Stomach smooth muscle (tissue), 2 donors: ENCODE results near the gene HDAC4.

ENCODE experiments used
- H3K27ac ChIP-seq: one replicate; pipeline ENCODE4 v1.7.0; 2013; ENCODE audit warnings: mild to moderate bottlenecking, low read length, inconsistent platforms
- H3K27me3 ChIP-seq, 2 donors: one replicate each; pipeline ENCODE4 v1.7.0; 2013; ENCODE audit warnings: low read length in 2 of 2; ENCODE audit not compliant: insufficient read depth in 2 of 2, control insufficient read depth in 1 of 2
- H3K36me3 ChIP-seq, 2 donors: one replicate each; pipeline ENCODE4 v1.7.0; 2013; ENCODE audit warnings: low read length in 2 of 2; ENCODE audit not compliant: control insufficient read depth in 2 of 2, insufficient read depth in 2 of 2
- H3K4me1 ChIP-seq: one replicate; pipeline ENCODE4 v1.7.0; 2013; ENCODE audit warnings: low read length; ENCODE audit not compliant: control insufficient read depth, insufficient read depth
- H3K4me3 ChIP-seq, 2 donors: one replicate each; pipeline ENCODE4 v1.7.0; 2013; ENCODE audit warnings: low read length in 2 of 2
- H3K9ac ChIP-seq, 2 donors: one replicate each; pipeline ENCODE4 v1.7.0; 2013; ENCODE audit warnings: low read length in 2 of 2, mild to moderate bottlenecking in 1 of 2
- H3K9me3 ChIP-seq, 2 donors: one replicate each; pipeline ENCODE4 v1.7.0; 2013; ENCODE audit warnings: low read length in 2 of 2; ENCODE audit not compliant: control insufficient read depth in 2 of 2
- donor health status: healthy.
- donor health status: Pancreatic carcinoma.

Gene HDAC4

GRCh38 chr2:239024226-239024625, 376.6 kb downstream of the HDAC4 start:
- Histone ChIP-seq H3K36me3 (no peaks in the 10 kb centered on the region), H3K27ac (no peak overlapping the region), H3K4me3 (no peak overlapping the region), H3K9me3 (no peaks in the 10 kb centered on the region), H3K4me1 (no peaks in the 10 kb centered on the region), H3K27me3 (peaks cover 2 to 4% of the 10 kb centered on the region in 2 donors), H3K9ac (no peak overlapping the region)

- Histone ChIP-seq H3K27me3 (peaks cover 7 to 8% of the 10 kb centered on the region in 2 donors), H3K9ac (no peak overlapping the region), H3K36me3 (no peaks in the 10 kb centered on the region), H3K4me1 (no peaks in the 10 kb centered on the region), H3K27ac (no peak overlapping the region), H3K4me3 (no peak overlapping the region), H3K9me3 (no peaks in the 10 kb centered on the region)
Observed at GRCh38 chr2:239022437-239023260, 378.2 kb downstream of the HDAC4 start.

DNA sequence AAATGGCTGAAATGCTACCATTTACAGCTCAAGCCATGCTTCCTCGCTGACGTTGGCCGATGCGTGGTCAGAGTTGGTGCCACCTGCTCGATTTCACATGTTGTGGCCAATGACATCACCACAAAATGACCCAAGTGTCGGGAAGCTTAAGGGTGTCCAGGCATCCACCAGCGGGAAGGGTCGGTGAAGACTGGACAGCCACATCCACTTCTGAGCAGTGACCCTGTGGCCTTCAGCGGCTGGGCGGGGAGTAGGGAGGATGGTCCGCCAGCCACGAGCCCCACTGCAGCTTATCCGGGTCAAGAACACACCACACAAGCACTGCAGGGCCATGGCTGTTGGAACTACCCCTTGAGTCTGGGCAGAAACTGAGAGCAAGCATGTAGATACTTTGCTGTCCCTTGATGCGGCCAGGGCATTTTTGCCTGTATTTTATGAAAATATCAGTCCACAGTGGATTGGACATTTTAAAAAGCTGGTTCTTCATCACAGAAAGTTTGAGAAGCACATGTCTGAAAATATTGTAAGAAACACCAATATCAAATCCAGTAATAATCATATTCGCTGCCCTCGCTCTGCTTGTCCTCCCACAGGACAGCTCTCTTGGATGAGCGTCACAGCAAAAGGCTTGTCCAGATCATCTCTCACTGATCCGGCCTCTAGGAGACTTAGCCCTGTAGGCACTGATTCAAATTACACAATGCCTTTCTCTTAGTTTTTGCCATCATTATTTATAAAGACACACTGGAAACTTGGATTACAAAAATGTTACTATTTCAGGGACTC, 379.0 kb downstream of the HDAC4 start:
- no peaks in the 10 kb centered on the region for H3K36me3 ChIP-seq
- no peak overlapping the region for H3K4me3 ChIP-seq
- H3K9ac ChIP-seq, result no peak overlapping the region
- H3K27me3 ChIP-seq, result peaks cover 7 to 8% of the 10 kb centered on the region in 2 donors
- no peaks in the 10 kb centered on the region for H3K9me3 ChIP-seq
- H3K27ac ChIP-seq, result no peak overlapping the region
- H3K4me1 ChIP-seq, result no peaks in the 10 kb centered on the region

DNA sequence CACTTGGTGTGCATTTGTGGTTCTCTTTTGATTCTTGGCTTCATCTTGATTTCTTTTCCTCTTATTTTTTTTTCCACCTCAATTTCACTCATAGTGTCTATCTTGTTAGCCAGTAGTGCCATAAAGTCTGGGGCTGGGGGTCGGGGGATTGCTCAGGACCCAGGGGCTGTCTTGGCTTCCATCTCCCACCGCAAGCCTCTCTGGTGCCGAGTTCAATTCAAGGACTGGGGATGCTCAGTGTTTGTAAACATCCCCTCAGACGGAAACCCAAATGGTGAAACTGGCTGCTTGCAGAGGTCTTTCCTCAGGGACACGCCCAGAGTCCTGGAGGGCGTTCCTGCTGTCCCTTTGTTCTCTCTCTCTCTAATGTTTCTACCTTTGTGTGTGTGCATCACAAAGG, 379.6 kb downstream of the HDAC4 start:
- Histone ChIP-seq H3K27ac (no peak overlapping the region), H3K27me3 (peaks cover 6 to 8% of the 10 kb centered on the region in 2 donors), H3K4me3 (no peak overlapping the region), H3K36me3 (no peaks in the 10 kb centered on the region), H3K9ac (no peak overlapping the region), H3K4me1 (no peaks in the 10 kb centered on the region), H3K9me3 (no peaks in the 10 kb centered on the region)

GRCh38 chr2:239020541-239021041, 380.2 kb downstream of the HDAC4 start:
- H3K9ac ChIP-seq, result no peak overlapping the region
- H3K36me3 ChIP-seq, result no peaks in the 10 kb centered on the region
- H3K27me3 ChIP-seq, result peaks cover 6 to 10% of the 10 kb centered on the region in 2 donors
- no peaks in the 10 kb centered on the region for H3K9me3 ChIP-seq
- peaks cover under 1% of the 10 kb centered on the region for H3K4me1 ChIP-seq
- no peak overlapping the region for H3K4me3 ChIP-seq
- H3K27ac ChIP-seq, result no peak overlapping the region

- Histone ChIP-seq H3K27ac (no peak overlapping the region), H3K36me3 (no peaks in the 10 kb centered on the region), H3K4me1 (peaks cover 4% of the 10 kb centered on the region), H3K9me3 (no peaks in the 10 kb centered on the region), H3K4me3 (no peak overlapping the region), H3K27me3 (peaks cover 6 to 12% of the 10 kb centered on the region in 2 donors), H3K9ac (no peak overlapping the region)
Observed at GRCh38 chr2:239019183-239019581, 381.6 kb downstream of the HDAC4 start.

- Histone ChIP-seq H3K36me3 (no peaks in the 10 kb centered on the region), H3K27me3 (peaks cover 6 to 12% of the 10 kb centered on the region in 2 donors), H3K4me1 (peaks cover 4% of the 10 kb centered on the region), H3K4me3 (no peak overlapping the region), H3K9ac (no peak overlapping the region), H3K27ac (no peak overlapping the region), H3K9me3 (no peaks in the 10 kb centered on the region)
Observed at GRCh38 chr2:239018271-239019182, 382.3 kb downstream of the HDAC4 start.

DNA sequence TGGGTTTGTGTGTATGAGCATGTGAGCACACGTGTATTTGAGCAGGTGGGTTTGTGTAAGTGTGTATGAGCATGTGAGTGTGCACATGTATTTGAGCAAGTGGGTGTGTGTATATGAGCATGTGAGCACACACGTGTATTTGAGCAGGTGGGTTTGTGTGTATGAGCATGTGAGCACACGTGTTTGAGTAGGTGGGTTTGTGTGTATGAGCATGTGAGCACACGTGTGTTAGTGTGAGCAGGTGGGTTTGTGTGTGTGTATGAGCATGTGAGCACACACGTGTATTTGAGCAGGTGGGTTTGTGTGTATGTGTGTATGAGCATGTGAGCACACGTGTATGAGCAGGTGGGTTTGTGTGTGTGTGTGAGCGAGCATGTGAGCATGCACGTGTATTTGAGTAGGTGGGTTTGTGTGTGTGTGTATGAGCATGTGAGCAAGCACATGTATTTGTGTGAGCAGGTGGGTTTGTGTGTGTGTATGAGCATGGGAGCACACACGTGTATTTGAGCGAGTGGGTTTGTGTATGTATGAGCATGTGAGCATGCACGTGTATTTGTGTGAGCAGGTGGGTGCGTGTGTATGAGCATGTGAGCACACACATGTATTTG, 383.2 kb downstream of the HDAC4 start:
- peaks cover 8 to 12% of the 10 kb centered on the region in 2 donors for H3K27me3 ChIP-seq
- H3K36me3 ChIP-seq, result no peaks in the 10 kb centered on the region
- no peaks in the 10 kb centered on the region for H3K9me3 ChIP-seq
- peaks cover 4% of the 10 kb centered on the region for H3K4me1 ChIP-seq
- H3K27ac ChIP-seq, result no peak overlapping the region
- no peak overlapping the region for H3K4me3 ChIP-seq
- no peak overlapping the region for H3K9ac ChIP-seq

- Histone ChIP-seq H3K27me3 (peaks cover 10 to 12% of the 10 kb centered on the region in 2 donors), H3K9me3 (no peaks in the 10 kb centered on the region)
Observed at GRCh38 chr2:239015901-239016675, 384.7 kb downstream of the HDAC4 start.

More at GRCh38 chr2:239015901-239016675, 384.7 kb downstream of the HDAC4 start:
- Histone ChIP-seq H3K9ac (no peak overlapping the region), H3K36me3 (no peaks in the 10 kb centered on the region), H3K4me3 (no peak overlapping the region), H3K4me1 (peaks cover 4% of the 10 kb centered on the region), H3K27ac (no peak overlapping the region)
